Caco-2 (cell line): ENCODE measurements around the gene PLEKHH2. TPM values are rescaled to one million over a fixed set of nuclear protein-coding genes. Genes with fewer than 3 reads are reported as not detected.

Experiments used
- BruUV-seq: library from RNA; stranded (reverse); fragments of 400-500 nt; replicated peaks from 2 replicates; lab custom pipeline; 2021; lab: Mats Ljungman, UMichigan
- CTCF ChIA-PET: fragments of 300-600 bp; sonication (Branson Sonifier 250); formaldehyde crosslinking; loops from one replicate; lab custom pipeline; 2022; ENCODE audit warnings: antibody characterized with exemption; lab: Charles Lee
- POLR2A ChIA-PET: fragments of 300-600 bp; sonication (Branson Sonifier 250); formaldehyde crosslinking; loops from one replicate; lab custom pipeline; 2022; ENCODE audit warnings: antibody characterized with exemption; lab: Charles Lee
- DNase-seq, 2 experiments: peaks; one replicate each; pipeline versions ENCODE4 v3.0.0 to v3.0.0-alpha.2; 2020 to 2022
- H3K27me3 ChIP-seq: replicated peaks from 2 replicates; pipeline ENCODE4 v1.6.0; 2011; ENCODE audit warnings: low read length; ENCODE audit not compliant: control insufficient read depth, insufficient read depth
- H3K36me3 ChIP-seq: 2 replicates; pipeline ENCODE4 v1.5.1; 2011; ENCODE audit warnings: low read length; ENCODE audit not compliant: control insufficient read depth, insufficient read depth
- H3K4me1 ChIP-seq: fragments of 250-450 bp; sonication (Bioruptor Pico); 2 replicates; pipeline ENCODE4 v1.5.1; 2020; ENCODE audit warnings: mild to moderate bottlenecking
- H3K4me3 ChIP-seq: 2 replicates; pipeline ENCODE4 v1.5.1; 2011; ENCODE audit warnings: low read depth, mild to moderate bottlenecking, control low read depth, low read length
- H3K9me3 ChIP-seq: fragments of 250-450 bp; sonication (Bioruptor Pico); 2 replicates; pipeline ENCODE4 v1.5.1; 2020; ENCODE audit warnings: mild to moderate bottlenecking, moderate library complexity
- H3K27ac Mint-ChIP-seq: one replicate; pipeline ENCODE4 v1.8.0; 2022; ENCODE audit warnings: mixed read lengths; ENCODE audit not compliant: unreplicated experiment
- H3K27me3 Mint-ChIP-seq: one replicate; pipeline ENCODE4 v1.8.0; 2022; ENCODE audit warnings: mixed read lengths; ENCODE audit not compliant: insufficient read depth, unreplicated experiment
- H3K36me3 Mint-ChIP-seq: one replicate; pipeline ENCODE4 v1.8.0; 2022; ENCODE audit warnings: mild to moderate bottlenecking, mixed read lengths; ENCODE audit not compliant: insufficient read depth, unreplicated experiment
- H3K4me1 Mint-ChIP-seq: one replicate; pipeline ENCODE4 v1.8.0; 2022; ENCODE audit warnings: low read depth, mixed read lengths; ENCODE audit not compliant: unreplicated experiment
- H3K4me3 Mint-ChIP-seq: one replicate; pipeline ENCODE4 v1.8.0; 2022; ENCODE audit warnings: mild to moderate bottlenecking, moderate library complexity, mixed read lengths; ENCODE audit not compliant: unreplicated experiment
- H3K9me3 Mint-ChIP-seq: one replicate; pipeline ENCODE4 v1.8.0; 2022; ENCODE audit warnings: mixed read lengths; ENCODE audit not compliant: unreplicated experiment
- CTCF ChIP-seq, 2 experiments: fragments of 200-600 bp in 1 of 2; IDR thresholded peaks; 1 replicate in 1 of 2; 2 replicates in 1 of 2; pipeline versions ENCODE4 v1.5.1 to v1.8.0; 2011 to 2022; ENCODE audit warnings: antibody characterized with exemption in 1 of 2, control low read depth in 1 of 2, inconsistent platforms in 1 of 2, low read depth in 1 of 2, low read length in 1 of 2, mild to moderate bottlenecking in 1 of 2, moderate library complexity in 1 of 2; ENCODE audit not compliant: insufficient read depth in 1 of 2, severe bottlenecking in 1 of 2, unreplicated experiment in 1 of 2
- intact Hi-C: fragments of 100-400 bp; cut with micrococcal nuclease; formaldehyde crosslinking; loops from one replicate; pipeline ENCODE4 v1.10.0; 2022; ENCODE audit not compliant: unreplicated experiment
- total RNA-seq: library from RNA; stranded (reverse); gene quantifications from 2 replicates; pipeline ENCODE4 v1.2.3, GENCODE V29; 2022

The PLEKHH2 gene
- total RNA-seq, 1 experiment from 2014 or later, result 1.5 TPM

- no TSS peak for BruUV-seq
- no peak overlapping the region for H3K27ac Mint-ChIP-seq
- intact Hi-C loops, result loop anchor here (1.0 kb wide), 2 partner anchors 13 to 782 kb away; partner anchors contain the start of gene THADA
- Histone ChIP-seq H3K9me3 (no peaks in the 10 kb centered on the region), H3K4me3 (no peak overlapping the region), H3K36me3 (no peaks in the 10 kb centered on the region), H3K4me1 (no peaks in the 10 kb centered on the region), H3K27me3 (no peaks in the 10 kb centered on the region)
- ChIA-PET POLR2A (interaction anchor here (1.0 kb wide), 1 partner anchor 14 kb away, joined by 3 read pairs; the partner anchor contains the start of gene THADA), CTCF (no interaction called here)
- no peak overlapping the region for H3K4me3 Mint-ChIP-seq
- peaks cover 18% of the 10 kb centered on the region for H3K4me1 Mint-ChIP-seq
- H3K36me3 Mint-ChIP-seq, result no peaks in the 10 kb centered on the region
- TF ChIP-seq CTCF (IDR thresholded peaks at IDR 0.05; ENCODE audit: insufficient read depth in 1 of 2, low read depth in 1 of 2, low read length in 1 of 2, severe bottlenecking in 1 of 2, unreplicated experiment in 1 of 2), result peak; percentile 73 to 88
- H3K27me3 Mint-ChIP-seq, result peaks cover 2% of the 10 kb centered on the region
- DNase-seq, result peak; percentile 56 to 74
- no peaks in the 10 kb centered on the region for H3K9me3 Mint-ChIP-seq
These were observed 27.7 kb upstream of the PLEKHH2 start for GRCh38 chr2:43609290-43609918.

- Histone ChIP-seq H3K9me3 (no peaks in the 10 kb centered on the region), H3K27me3 (no peaks in the 10 kb centered on the region), H3K4me1 (no peaks in the 10 kb centered on the region), H3K4me3 (no peak overlapping the region), H3K36me3 (no peaks in the 10 kb centered on the region)
- Mint-ChIP-seq H3K36me3 (no peaks in the 10 kb centered on the region), H3K4me3 (no peak overlapping the region), H3K27me3 (peaks cover 2% of the 10 kb centered on the region), H3K9me3 (no peaks in the 10 kb centered on the region), H3K4me1 (peaks cover 18% of the 10 kb centered on the region), H3K27ac (no peak overlapping the region)
- intact Hi-C loops, result no loop called here
- TF ChIP-seq CTCF (IDR thresholded peaks at IDR 0.05; ENCODE audit: insufficient read depth in 1 of 2, low read depth in 1 of 2, low read length in 1 of 2, severe bottlenecking in 1 of 2, unreplicated experiment in 1 of 2), result no peak
- CTCF ChIA-PET, result no interaction called here
- POLR2A ChIA-PET, result interaction anchor here (1.0 kb wide), 1 partner anchor 15 kb away, joined by 3 read pairs; the partner anchor contains the start of gene THADA
- DNase-seq, result no peak
- BruUV-seq, result no TSS peak
These were observed 26.7 kb upstream of the PLEKHH2 start for GRCh38 chr2:43610361-43610760.

- POLR2A ChIA-PET, result no interaction called here
- intact Hi-C loops, result loop anchor here (2.0 kb wide), 1 partner anchor 265 kb away; no protein-coding TSS in a partner anchor
- DNase-seq, result peak; percentile 74 to 84
- peaks cover 2% of the 10 kb centered on the region for H3K27me3 Mint-ChIP-seq
- no peaks in the 10 kb centered on the region for H3K36me3 Mint-ChIP-seq
- Histone ChIP-seq H3K4me3 (no peak overlapping the region), H3K36me3 (no peaks in the 10 kb centered on the region), H3K4me1 (no peaks in the 10 kb centered on the region), H3K27me3 (no peaks in the 10 kb centered on the region; the same call in 1 of the 2 replicates), H3K9me3 (no peaks in the 10 kb centered on the region)
- CTCF ChIA-PET, result interaction anchor here (0.8 to 0.9 kb wide), 2 partner anchors 16 to 25 kb away, joined by 3 read pairs; partner anchors contain the start of genes PLEKHH2 and THADA
- no peak overlapping the region for H3K4me3 Mint-ChIP-seq
- no TSS peak for BruUV-seq
- H3K4me1 Mint-ChIP-seq, result peaks cover 18% of the 10 kb centered on the region
- no peaks in the 10 kb centered on the region for H3K9me3 Mint-ChIP-seq
- peak; percentile 87 to 88 for TF ChIP-seq CTCF (IDR thresholded peaks at IDR 0.05; ENCODE audit: insufficient read depth in 1 of 2, low read depth in 1 of 2, low read length in 1 of 2, severe bottlenecking in 1 of 2, unreplicated experiment in 1 of 2)
- no peak overlapping the region for H3K27ac Mint-ChIP-seq
These were observed 24.8 kb upstream of the PLEKHH2 start for GRCh38 chr2:43611987-43612894.
